ENCODE results near the gene CD82. TPM values are rescaled to one million over a fixed set of nuclear protein-coding genes. Genes with fewer than 3 reads are reported as not detected.

CD82 gene
- polyA plus RNA-seq, 1 donor (not counting 4 experiments of a cell fraction or from before 2014, with no cell fraction given): 118 TPM

DNA sequence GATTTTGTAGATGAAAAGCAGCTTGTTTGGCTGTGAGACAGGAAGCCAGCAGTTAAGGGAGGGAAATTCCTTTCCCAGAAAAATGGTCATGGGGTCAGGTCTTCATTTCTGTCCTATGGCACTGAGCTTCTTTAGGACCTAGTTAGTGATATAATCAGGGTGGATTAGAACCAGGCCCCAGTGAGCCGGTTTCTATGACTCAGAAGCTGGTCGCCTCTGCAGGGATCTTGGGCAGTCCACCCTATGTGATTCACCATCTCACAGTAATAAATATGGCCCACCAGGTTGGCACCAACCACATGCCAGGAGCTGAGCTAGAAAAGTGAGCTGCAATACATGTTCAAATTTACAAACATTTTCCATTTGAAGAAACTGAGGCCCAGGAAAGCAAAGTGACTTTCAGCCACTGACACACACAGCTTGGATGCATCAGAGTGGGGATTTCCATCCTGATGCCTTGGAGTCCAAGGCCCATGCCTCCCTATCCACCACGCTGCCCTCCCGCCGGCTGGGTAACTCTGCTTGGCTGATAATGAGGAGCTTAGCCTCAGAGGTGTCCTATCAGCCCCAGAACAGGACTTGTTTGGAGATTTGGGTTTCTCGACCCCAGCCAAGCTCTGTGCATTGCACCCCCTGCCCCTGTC is 42.0 kb downstream of the CD82 start:
- FAIRE-seq: no peak
- H3K9me3 ChIP-seq (ENCODE audit: control insufficient read depth, low read depth, low read length): no peaks in the 10 kb centered on the region
- H3K9ac ChIP-seq (ENCODE audit: control insufficient read depth, extremely low read depth, insufficient read depth, low read length): no peak overlapping the region
- no peak overlapping the region for H3K27ac ChIP-seq (ENCODE audit: control insufficient read depth, insufficient read depth, low read length)
- TF ChIP-seq, protein P1, sequence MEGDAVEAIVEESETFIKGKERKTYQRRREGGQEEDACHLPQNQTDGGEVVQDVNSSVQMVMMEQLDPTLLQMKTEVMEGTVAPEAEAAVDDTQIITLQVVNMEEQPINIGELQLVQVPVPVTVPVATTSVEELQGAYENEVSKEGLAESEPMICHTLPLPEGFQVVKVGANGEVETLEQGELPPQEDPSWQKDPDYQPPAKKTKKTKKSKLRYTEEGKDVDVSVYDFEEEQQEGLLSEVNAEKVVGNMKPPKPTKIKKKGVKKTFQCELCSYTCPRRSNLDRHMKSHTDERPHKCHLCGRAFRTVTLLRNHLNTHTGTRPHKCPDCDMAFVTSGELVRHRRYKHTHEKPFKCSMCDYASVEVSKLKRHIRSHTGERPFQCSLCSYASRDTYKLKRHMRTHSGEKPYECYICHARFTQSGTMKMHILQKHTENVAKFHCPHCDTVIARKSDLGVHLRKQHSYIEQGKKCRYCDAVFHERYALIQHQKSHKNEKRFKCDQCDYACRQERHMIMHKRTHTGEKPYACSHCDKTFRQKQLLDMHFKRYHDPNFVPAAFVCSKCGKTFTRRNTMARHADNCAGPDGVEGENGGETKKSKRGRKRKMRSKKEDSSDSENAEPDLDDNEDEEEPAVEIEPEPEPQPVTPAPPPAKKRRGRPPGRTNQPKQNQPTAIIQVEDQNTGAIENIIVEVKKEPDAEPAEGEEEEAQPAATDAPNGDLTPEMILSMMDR (optimal IDR thresholded peaks at IDR 0.05 in 1 of 3, IDR thresholded peaks at IDR 0.05 in 1 of 3, conservative IDR thresholded peaks at IDR 0.05 in 1 of 3; ENCODE audit: extremely low read depth in 1 of 3, insufficient read depth in 2 of 3, low read length in 3 of 3): no peak
- no peak for TF ChIP-seq EZH2 (IDR thresholded peaks at IDR 0.05; ENCODE audit: low read length)
- H3K9me1 ChIP-seq (ENCODE audit: control insufficient read depth, extremely low read depth, insufficient read depth, low read length): no peaks in the 10 kb centered on the region
- no peaks in the 10 kb centered on the region for H3K79me2 ChIP-seq (ENCODE audit: control insufficient read depth, insufficient read depth, low read length)
- H3K4me2 ChIP-seq (ENCODE audit: control insufficient read depth, extremely low read depth, insufficient read depth, low read depth, low read length): no peak overlapping the region
- dilution Hi-C loops (cut with MboI; ENCODE audit: extremely low pct_ligation_motif_present, low sequenced_read_pairs): no loop called here
- no peak overlapping the region for H2AFZ ChIP-seq (ENCODE audit: control insufficient read depth, low read length)
- peaks cover 42 to 55% of the 10 kb centered on the region in 2 experiments for H3K36me3 ChIP-seq (ENCODE audit: control insufficient read depth in 2 of 2, extremely low read depth in 1 of 2, insufficient read depth in 2 of 2, low read length in 2 of 2)
- no peak for DNase-seq (ENCODE audit: low read depth, low spot score)
- no peaks in the 10 kb centered on the region for H3K27me3 ChIP-seq (ENCODE audit: control insufficient read depth, extremely low read depth, insufficient read depth, low read length)
- no peaks in the 10 kb centered on the region for H4K20me1 ChIP-seq (ENCODE audit: control insufficient read depth, extremely low read depth, insufficient read depth, low read length)
- H3K4me1 ChIP-seq (ENCODE audit: control insufficient read depth, extremely low read depth, insufficient read depth, low read length): no peaks in the 10 kb centered on the region
- no peak overlapping the region for H3K4me3 ChIP-seq (ENCODE audit: control insufficient read depth in 2 of 3, extremely low read depth in 1 of 3, insufficient read depth in 2 of 3, low read depth in 1 of 3, low read length in 3 of 3)

DNA sequence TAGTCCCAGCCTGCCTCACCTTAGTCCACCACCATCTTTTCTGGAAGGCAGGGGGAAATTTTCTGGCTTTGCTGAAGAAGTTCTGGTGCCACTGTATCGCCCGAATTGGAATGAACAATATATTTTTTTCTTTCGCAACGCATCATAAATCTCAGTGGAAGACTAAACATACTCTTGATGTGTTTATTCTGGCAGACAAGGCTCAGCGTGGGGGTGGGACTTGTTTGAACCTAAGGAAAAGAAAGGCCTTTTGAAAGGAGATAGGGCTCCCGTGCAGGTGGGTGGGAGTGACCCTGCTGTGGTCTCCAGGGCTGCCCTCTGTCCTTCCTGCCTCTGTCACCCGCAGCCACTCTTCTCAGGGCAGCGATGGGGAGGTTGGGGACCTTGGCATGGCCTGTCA is 42.5 kb downstream of the CD82 start:
- Histone ChIP-seq H3K27ac (ENCODE audit: control insufficient read depth, insufficient read depth, low read length) (no peak overlapping the region), H2AFZ (ENCODE audit: control insufficient read depth, low read length) (no peak overlapping the region), H3K79me2 (ENCODE audit: control insufficient read depth, insufficient read depth, low read length) (no peaks in the 10 kb centered on the region), H3K4me1 (ENCODE audit: control insufficient read depth, extremely low read depth, insufficient read depth, low read length) (no peaks in the 10 kb centered on the region), H3K4me2 (ENCODE audit: control insufficient read depth, extremely low read depth, insufficient read depth, low read depth, low read length) (no peak overlapping the region), H3K9me1 (ENCODE audit: control insufficient read depth, extremely low read depth, insufficient read depth, low read length) (no peaks in the 10 kb centered on the region), H3K9ac (ENCODE audit: control insufficient read depth, extremely low read depth, insufficient read depth, low read length) (no peak overlapping the region), H4K20me1 (ENCODE audit: control insufficient read depth, extremely low read depth, insufficient read depth, low read length) (no peaks in the 10 kb centered on the region), H3K9me3 (ENCODE audit: control insufficient read depth, low read depth, low read length) (no peaks in the 10 kb centered on the region), H3K27me3 (ENCODE audit: control insufficient read depth, extremely low read depth, insufficient read depth, low read length) (no peaks in the 10 kb centered on the region), H3K4me3 (ENCODE audit: control insufficient read depth in 2 of 3, extremely low read depth in 1 of 3, insufficient read depth in 2 of 3, low read depth in 1 of 3, low read length in 3 of 3) (no peak overlapping the region), H3K36me3 (ENCODE audit: control insufficient read depth in 2 of 2, extremely low read depth in 1 of 2, insufficient read depth in 2 of 2, low read length in 2 of 2) (peaks cover 43 to 50% of the 10 kb centered on the region in 2 experiments)
- DNase-seq (ENCODE audit: low read depth, low spot score) (no peak), FAIRE-seq (no peak)
- dilution Hi-C loops (cut with MboI; ENCODE audit: extremely low pct_ligation_motif_present, low sequenced_read_pairs): no loop called here
- TF ChIP-seq, protein P1 (optimal IDR thresholded peaks at IDR 0.05 in 1 of 3, IDR thresholded peaks at IDR 0.05 in 1 of 3, conservative IDR thresholded peaks at IDR 0.05 in 1 of 3; ENCODE audit: extremely low read depth in 1 of 3, insufficient read depth in 2 of 3, low read length in 3 of 3): no peak
